Neuron (in vitro differentiated cells): ENCODE results near the gene ARMH3.
"Not testable (repeated sequence)": the region's sequence is repeated elsewhere in the genome, so short reads cannot be mapped to it uniquely, and the experiment has no call there.

ENCODE experiments used
- H2AFZ ChIP-seq: one replicate; pipeline ENCODE4 v1.6.1; 2013; ENCODE audit warnings: low read depth, mild to moderate bottlenecking, inconsistent platforms, low read length, moderate library complexity
- H3K27me3 ChIP-seq: one replicate; pipeline ENCODE4 v1.6.1; 2013; ENCODE audit warnings: low read length; ENCODE audit not compliant: insufficient read depth
- H3K36me3 ChIP-seq: one replicate; pipeline ENCODE4 v1.6.1; 2013; ENCODE audit warnings: low read length; ENCODE audit not compliant: insufficient read depth
- H3K4me1 ChIP-seq: one replicate; pipeline ENCODE4 v1.6.1; 2013; ENCODE audit warnings: low read length; ENCODE audit not compliant: insufficient read depth
- H3K4me3 ChIP-seq: 2 replicates; pipeline ENCODE4 v1.5.1; 2013; ENCODE audit warnings: mild to moderate bottlenecking, low read length, moderate library complexity
- H3K9me3 ChIP-seq: one replicate; pipeline ENCODE4 v1.6.1; 2013; ENCODE audit warnings: low read length

The ARMH3 gene

GRCh38 chr10:101995451-101996063 lies 60.4 kb downstream of the ARMH3 start:
- peaks cover 39% of the 10 kb centered on the region for H3K36me3 ChIP-seq
- no peaks in the 10 kb centered on the region for H3K27me3 ChIP-seq
- H3K4me1 ChIP-seq = no peaks in the 10 kb centered on the region
- no peaks in the 10 kb centered on the region for H3K9me3 ChIP-seq
- no peak overlapping the region for H3K4me3 ChIP-seq
- no peak overlapping the region for H2AFZ ChIP-seq

- H3K36me3 ChIP-seq = peaks cover 50% of the 10 kb centered on the region
- H3K4me3 ChIP-seq = no peak overlapping the region
- no peaks in the 10 kb centered on the region for H3K9me3 ChIP-seq
Measured at GRCh38 chr10:101993651-101994200, 62.2 kb downstream of the ARMH3 start.

GRCh38 chr10:101993221-101993620 lies 62.8 kb downstream of the ARMH3 start:
- H3K4me3 ChIP-seq = no peak overlapping the region
- peaks cover 54% of the 10 kb centered on the region for H3K36me3 ChIP-seq
- no peaks in the 10 kb centered on the region for H3K4me1 ChIP-seq
- H3K27me3 ChIP-seq = no peaks in the 10 kb centered on the region
- H3K9me3 ChIP-seq = no peaks in the 10 kb centered on the region
- no peak overlapping the region for H2AFZ ChIP-seq

More at GRCh38 chr10:101993651-101994200, 62.2 kb downstream of the ARMH3 start:
- Histone ChIP-seq H3K27me3 (no peaks in the 10 kb centered on the region), H3K4me1 (no peaks in the 10 kb centered on the region), H2AFZ (no peak overlapping the region)

- no peaks in the 10 kb centered on the region for H3K27me3 ChIP-seq
- H2AFZ ChIP-seq = no peak overlapping the region
- H3K4me1 ChIP-seq = no peaks in the 10 kb centered on the region
- no peak overlapping the region for H3K4me3 ChIP-seq
- no peaks in the 10 kb centered on the region for H3K9me3 ChIP-seq
- peaks cover 68% of the 10 kb centered on the region for H3K36me3 ChIP-seq
Measured at GRCh38 chr10:101987136-101987535, 68.8 kb downstream of the ARMH3 start.

DNA sequence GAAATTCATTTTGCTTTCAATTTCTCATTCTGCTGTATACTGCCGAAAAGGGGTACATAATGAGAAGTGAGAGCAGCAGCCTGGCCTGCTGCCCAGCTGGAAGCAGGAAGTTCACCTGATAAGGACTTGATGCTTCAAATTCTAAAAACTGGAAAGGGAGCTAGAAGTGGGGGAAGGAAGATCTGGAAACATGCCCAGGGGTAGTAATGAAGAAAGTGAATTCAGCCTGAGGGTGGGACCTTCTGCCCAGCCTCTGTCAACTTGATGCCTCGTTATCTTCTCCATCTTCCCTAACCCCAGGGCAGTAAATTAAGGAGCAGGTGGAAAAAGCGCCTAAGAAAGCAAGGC lies 69.4 kb downstream of the ARMH3 start:
- Histone ChIP-seq H3K4me3 (no peak overlapping the region), H3K9me3 (no peaks in the 10 kb centered on the region), H2AFZ (no peak overlapping the region), H3K36me3 (peaks cover 63% of the 10 kb centered on the region), H3K4me1 (no peaks in the 10 kb centered on the region), H3K27me3 (no peaks in the 10 kb centered on the region)

DNA sequence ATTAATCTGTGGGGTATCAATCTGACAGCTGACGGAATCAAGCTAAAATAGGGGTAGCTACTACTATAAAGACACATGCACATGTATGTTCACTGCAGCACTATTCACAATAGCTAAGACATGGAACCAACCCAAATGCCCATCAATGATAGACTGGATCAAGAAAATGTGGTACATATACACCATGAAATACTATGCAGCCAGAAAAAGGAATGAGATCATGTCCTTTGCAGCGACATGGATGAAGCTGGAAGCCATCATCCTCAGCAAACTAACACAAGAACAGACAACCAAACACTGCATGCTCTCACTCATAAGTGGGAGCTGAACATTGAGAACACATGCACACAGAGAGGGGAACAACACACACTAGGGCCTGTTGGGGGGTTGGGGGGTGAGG lies 75.3 kb downstream of the ARMH3 start:
- peaks cover 20% of the 10 kb centered on the region for H3K36me3 ChIP-seq
- not testable (repeated sequence) for H3K27me3 ChIP-seq, H2AFZ ChIP-seq, H3K4me1 ChIP-seq, H3K4me3 ChIP-seq, H3K9me3 ChIP-seq

DNA sequence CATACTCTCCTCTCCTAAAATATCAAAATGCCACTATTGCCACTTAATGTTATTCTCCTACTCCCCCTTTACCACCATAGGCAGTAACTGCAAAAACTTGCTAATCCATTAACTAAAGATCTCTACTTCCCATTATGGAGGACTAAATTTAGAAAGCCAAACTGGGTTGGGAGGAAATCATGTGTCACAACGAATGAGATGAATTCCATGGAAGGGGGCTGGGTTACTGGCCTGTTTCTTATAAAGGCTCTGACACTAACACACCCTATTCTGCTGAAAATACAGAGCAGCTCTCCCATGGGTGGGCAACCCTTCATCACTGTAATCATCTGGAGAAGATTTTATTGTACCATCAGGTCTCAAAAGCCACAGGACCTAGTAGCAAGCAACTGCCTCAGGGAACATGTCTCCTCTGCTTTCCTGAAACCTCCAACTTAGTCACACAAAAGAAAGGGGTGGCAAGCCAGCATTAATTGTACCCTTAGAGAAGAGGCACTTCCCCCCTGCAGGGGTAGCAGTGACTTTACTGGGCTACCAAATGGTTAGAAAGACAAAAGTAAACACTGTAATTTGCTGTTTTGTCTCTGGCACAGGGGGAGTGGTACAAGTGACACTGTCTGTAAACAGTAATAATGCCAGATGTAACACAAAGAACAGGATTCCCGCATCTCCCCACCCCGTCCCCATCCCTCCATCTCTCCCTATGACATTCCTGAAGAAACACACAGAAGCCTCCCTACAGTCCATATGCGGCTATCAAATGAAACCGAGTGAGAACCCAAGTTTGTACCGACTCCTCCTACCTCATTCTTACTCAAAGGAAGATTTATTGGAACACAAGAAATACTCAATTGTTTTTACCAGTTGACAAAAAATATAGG lies 81.6 kb downstream of the ARMH3 start:
- Histone ChIP-seq H3K36me3 (peaks cover 34% of the 10 kb centered on the region), H3K4me1 (peaks cover 3% of the 10 kb centered on the region), H3K9me3 (no peaks in the 10 kb centered on the region), H2AFZ (no peak overlapping the region), H3K27me3 (no peaks in the 10 kb centered on the region), H3K4me3 (no peak overlapping the region)

DNA sequence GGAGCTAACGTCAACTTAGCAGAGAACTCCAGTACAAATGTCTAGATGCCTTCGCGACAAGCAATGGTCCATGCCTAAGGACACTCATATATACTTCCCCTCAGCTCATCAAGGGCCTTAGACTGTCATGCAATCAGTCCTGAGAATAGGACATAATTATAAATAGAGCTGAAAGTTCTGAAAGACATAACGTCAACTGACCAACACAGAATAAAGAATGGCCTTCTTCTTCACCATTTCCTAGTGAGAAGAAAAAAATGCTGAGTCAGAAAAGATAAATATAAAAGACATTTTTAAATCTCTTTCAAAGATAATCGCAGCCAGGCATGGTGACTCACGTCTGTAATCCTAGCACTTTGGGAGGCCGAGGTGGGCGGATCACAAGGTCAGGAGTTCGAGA lies 83.2 kb downstream of the ARMH3 start:
- Histone ChIP-seq H3K4me3 (no peak overlapping the region), H3K9me3 (no peaks in the 10 kb centered on the region), H3K27me3 (no peaks in the 10 kb centered on the region), H3K36me3 (peaks cover 39% of the 10 kb centered on the region), H2AFZ (no peak overlapping the region), H3K4me1 (peaks cover 3% of the 10 kb centered on the region)

GRCh38 chr10:101969412-101969922 lies 86.5 kb downstream of the ARMH3 start:
- no peaks in the 10 kb centered on the region for H3K9me3 ChIP-seq
- no peak overlapping the region for H2AFZ ChIP-seq
- peaks cover 32% of the 10 kb centered on the region for H3K36me3 ChIP-seq
- peaks cover 3% of the 10 kb centered on the region for H3K4me1 ChIP-seq
- no peaks in the 10 kb centered on the region for H3K27me3 ChIP-seq
- H3K4me3 ChIP-seq = no peak overlapping the region

GRCh38 chr10:101968940-101969321 lies 87.0 kb downstream of the ARMH3 start:
- Histone ChIP-seq H3K9me3 (no peaks in the 10 kb centered on the region), H3K27me3 (no peaks in the 10 kb centered on the region), H3K36me3 (peaks cover 29% of the 10 kb centered on the region), H3K4me3 (no peak overlapping the region), H3K4me1 (peaks cover 3% of the 10 kb centered on the region), H2AFZ (no peak overlapping the region)

- Histone ChIP-seq H3K9me3 (no peaks in the 10 kb centered on the region), H3K4me1 (no peaks in the 10 kb centered on the region), H3K36me3 (peaks cover 29% of the 10 kb centered on the region), H2AFZ (no peak overlapping the region), H3K4me3 (no peak overlapping the region), H3K27me3 (no peaks in the 10 kb centered on the region)
Measured at GRCh38 chr10:101968286-101968939, 87.6 kb downstream of the ARMH3 start.

DNA sequence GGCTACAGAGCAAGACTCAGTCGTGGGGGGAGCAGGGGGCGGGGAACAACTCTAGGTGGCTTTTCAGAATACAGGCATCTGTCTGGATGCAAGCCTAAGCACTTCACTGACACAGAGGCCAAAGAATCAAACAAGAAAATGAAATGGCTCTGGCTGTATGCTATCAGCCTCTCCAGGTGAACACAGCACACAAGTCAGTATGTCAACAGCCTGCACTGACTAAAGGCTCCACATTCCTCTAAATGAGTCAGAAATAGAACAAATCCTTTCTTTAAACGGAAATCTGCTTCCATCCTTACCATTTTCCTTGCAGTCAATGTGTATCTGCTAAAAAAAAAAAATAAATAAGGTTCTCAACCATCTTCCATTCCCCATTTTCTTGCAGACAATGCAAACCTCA lies 88.3 kb downstream of the ARMH3 start:
- Histone ChIP-seq H3K4me3 (no peak overlapping the region), H3K27me3 (no peaks in the 10 kb centered on the region), H3K36me3 (peaks cover 28% of the 10 kb centered on the region), H2AFZ (no peak overlapping the region), H3K4me1 (no peaks in the 10 kb centered on the region), H3K9me3 (no peaks in the 10 kb centered on the region)

- Histone ChIP-seq H3K4me1 (no peaks in the 10 kb centered on the region), H3K9me3 (no peaks in the 10 kb centered on the region), H3K4me3 (no peak overlapping the region), H3K27me3 (no peaks in the 10 kb centered on the region), H3K36me3 (peaks cover 22% of the 10 kb centered on the region), H2AFZ (no peak overlapping the region)
Measured at GRCh38 chr10:101967119-101967518, 88.9 kb downstream of the ARMH3 start.
